Measurements from ENCODE around the gene MFRP.

MFRP gene

GRCh38 chr11:119376197-119376847 lies 29.8 kb upstream of the MFRP start:
- TF ChIP-seq CTCF (IDR thresholded peaks at IDR 0.05) (no peak), ZFX (IDR thresholded peaks at IDR 0.05; ENCODE audit: borderline replicate concordance) (no peak)
- no peak overlapping the region for H3K27ac ChIP-seq

DNA sequence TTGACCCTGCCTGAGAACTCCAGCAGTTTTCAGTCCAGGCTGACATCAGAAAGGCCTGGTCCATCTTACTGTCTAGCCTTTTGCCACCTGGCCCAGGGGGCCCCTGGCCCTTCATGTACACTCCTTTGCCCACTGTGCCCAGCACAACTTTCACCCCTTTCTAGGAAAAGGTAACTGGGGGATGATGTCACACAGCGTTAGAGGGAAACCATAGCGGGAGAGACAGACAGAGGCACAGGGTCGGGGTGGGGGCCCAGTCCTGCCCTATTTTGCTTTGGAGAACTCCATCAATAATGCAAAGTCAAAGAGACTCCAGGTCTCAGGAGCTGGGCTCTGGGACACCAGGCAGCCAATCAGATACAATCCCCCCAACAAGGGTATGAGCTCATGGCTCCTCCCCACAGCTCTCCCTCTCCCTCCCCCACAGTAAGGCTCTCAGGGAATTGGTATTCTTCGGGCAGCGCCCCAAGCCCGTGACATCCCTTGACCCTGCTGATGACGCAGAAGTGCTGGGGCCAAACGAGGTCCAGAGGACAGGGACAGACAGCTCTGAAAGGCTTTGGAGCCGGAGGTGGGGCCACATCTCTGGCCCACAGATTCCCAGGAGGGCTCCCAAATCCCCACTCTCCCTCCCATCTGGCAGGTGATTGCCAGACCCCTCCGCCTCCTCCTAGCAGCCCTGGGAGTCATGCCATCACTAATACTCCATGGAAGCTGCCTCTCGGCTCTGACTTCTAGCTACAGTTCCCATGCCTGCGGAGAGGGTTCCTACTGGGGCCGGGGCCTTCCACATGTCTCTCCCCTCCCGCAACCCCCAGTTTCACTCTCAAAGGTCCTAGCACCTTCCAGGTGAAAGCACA lies 29.1 kb upstream of the MFRP start:
- no peak overlapping the region for H3K27ac ChIP-seq
- TF ChIP-seq ZFX (IDR thresholded peaks at IDR 0.05; ENCODE audit: borderline replicate concordance) (no peak), CTCF (IDR thresholded peaks at IDR 0.05) (no peak)

GRCh38 chr11:119374632-119375336 lies 28.3 kb upstream of the MFRP start:
- no peak overlapping the region for H3K27ac ChIP-seq
- TF ChIP-seq ZFX (IDR thresholded peaks at IDR 0.05; ENCODE audit: borderline replicate concordance) (no peak), CTCF (IDR thresholded peaks at IDR 0.05) (no peak)

DNA sequence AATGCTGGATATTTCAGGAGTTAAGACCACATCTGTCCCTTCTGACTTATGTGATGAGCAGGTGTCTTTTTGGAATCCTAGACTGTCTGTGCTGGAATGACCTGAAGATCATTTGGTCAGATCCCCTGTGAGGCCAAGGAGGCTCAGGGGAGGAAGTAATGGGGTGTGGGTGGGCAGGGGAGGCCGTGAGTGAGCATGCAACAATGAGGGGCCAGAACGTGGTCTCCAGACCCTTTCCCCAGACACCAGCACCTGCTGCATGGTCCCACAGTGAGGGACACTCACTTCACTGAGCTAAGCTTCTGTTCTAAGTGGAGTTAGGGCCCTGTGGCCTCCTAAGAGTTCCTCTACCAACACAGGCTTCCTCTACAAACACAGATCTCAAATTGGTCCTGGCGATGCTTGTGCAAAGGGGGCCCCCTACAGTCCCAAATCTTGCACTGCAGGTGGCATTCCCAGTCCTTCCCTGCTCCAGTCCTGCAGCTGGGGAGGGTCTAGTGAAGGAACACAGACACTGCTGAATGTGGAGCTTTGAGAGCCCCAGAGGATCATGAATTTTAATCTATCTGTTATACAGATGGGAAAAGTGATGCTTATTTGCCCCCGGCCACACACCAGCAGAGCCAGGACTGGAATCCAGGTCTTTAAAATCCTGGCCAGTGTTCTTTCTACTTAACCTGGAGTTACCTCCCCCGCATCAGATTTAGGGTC lies 27.6 kb upstream of the MFRP start:
- no peak for TF ChIP-seq ZFX (IDR thresholded peaks at IDR 0.05; ENCODE audit: borderline replicate concordance)
- peak; percentile 89 for TF ChIP-seq CTCF (IDR thresholded peaks at IDR 0.05)
- no peak overlapping the region for H3K27ac ChIP-seq

GRCh38 chr11:119373059-119373920 lies 26.8 kb upstream of the MFRP start:
- H3K27ac ChIP-seq = no peak overlapping the region

More at GRCh38 chr11:119373059-119373920, 26.8 kb upstream of the MFRP start:
- no peak for TF ChIP-seq CTCF (IDR thresholded peaks at IDR 0.05)
- no peak for TF ChIP-seq ZFX (IDR thresholded peaks at IDR 0.05; ENCODE audit: borderline replicate concordance)

Data from 22Rv1 (cell line).